OCI-LY7 (cell line): ENCODE data around the gene GP1BB. TPM values are rescaled to one million over a fixed set of nuclear protein-coding genes. Genes with fewer than 3 reads are reported as not detected.

Experiments used
- BruUV-seq: library from RNA; stranded (reverse); fragments of 400-500 nt; replicated peaks from 2 replicates; lab custom pipeline; 2021; lab: Mats Ljungman, UMichigan
- CTCF ChIA-PET: fragments of 300-600 bp; sonication (Branson Sonifier 250); formaldehyde crosslinking; loops from one replicate; lab custom pipeline; 2022; ENCODE audit warnings: antibody characterized with exemption; ENCODE audit not compliant: unreplicated experiment; lab: Charles Lee
- POLR2A ChIA-PET: fragments of 300-600 bp; sonication (Branson Sonifier 250); formaldehyde crosslinking; loops from one replicate; lab custom pipeline; 2022; ENCODE audit warnings: antibody characterized with exemption; lab: Charles Lee
- DNase-seq: peaks from one replicate; pipeline ENCODE4 v3.0.0-alpha.2; 2015; ENCODE audit warnings: low spot score
- H2AFZ ChIP-seq: fragments of 200-600 bp; sonication (generic), shearing (Covaris generic); 2 replicates; pipeline ENCODE4 v1.6.1; 2014; ENCODE audit warnings: mild to moderate bottlenecking, antibody characterized with exemption, low read length, moderate library complexity
- H3K27ac ChIP-seq: fragments of 200-600 bp; sonication (generic); 2 replicates; pipeline ENCODE4 v1.5.1; 2014; ENCODE audit warnings: mixed run types, low read depth, mild to moderate bottlenecking, moderate library complexity, low read length, inconsistent platforms; ENCODE audit not compliant: poor library complexity, severe bottlenecking
- H3K36me3 ChIP-seq: fragments of 200-600 bp; sonication (generic); 2 replicates; pipeline ENCODE4 v1.6.1; 2014; ENCODE audit warnings: mild to moderate bottlenecking, antibody characterized with exemption, low read length, moderate library complexity, mixed read lengths; ENCODE audit not compliant: insufficient read depth
- H3K4me1 ChIP-seq: fragments of 200-600 bp; sonication (generic); 2 replicates; pipeline ENCODE4 v1.5.1; 2014; ENCODE audit warnings: mild to moderate bottlenecking, low read length; ENCODE audit not compliant: insufficient read depth, poor library complexity, severe bottlenecking
- H3K4me2 ChIP-seq: fragments of 200-600 bp; sonication (generic); 2 replicates; pipeline ENCODE4 v1.6.1; 2014; ENCODE audit warnings: mild to moderate bottlenecking, low read length
- H3K4me3 ChIP-seq: fragments of 200-600 bp; sonication (generic); 2 replicates; pipeline ENCODE4 v1.5.1; 2014; ENCODE audit warnings: mild to moderate bottlenecking, low read depth, low read length; ENCODE audit not compliant: poor library complexity, severe bottlenecking
- H3K79me2 ChIP-seq: fragments of 200-600 bp; sonication (generic); 2 replicates; pipeline ENCODE4 v1.6.1; 2016; ENCODE audit warnings: low read depth, mild to moderate bottlenecking, low read length, moderate library complexity, mixed read lengths; ENCODE audit not compliant: insufficient read depth
- H3K9me2 ChIP-seq: fragments of 200-600 bp; sonication (generic); 2 replicates; pipeline ENCODE4 v1.6.1; 2016; ENCODE audit warnings: mild to moderate bottlenecking, low read length, mixed read lengths; ENCODE audit not compliant: insufficient read depth
- H3K9me3 ChIP-seq: fragments of 200-600 bp; sonication (generic); 2 replicates; pipeline ENCODE4 v1.6.1; 2014; ENCODE audit warnings: mild to moderate bottlenecking, mixed run types, low read length, mixed read lengths
- H4K20me1 ChIP-seq: fragments of 200-600 bp; sonication (generic); 2 replicates; pipeline ENCODE4 v1.6.1; 2014; ENCODE audit warnings: mild to moderate bottlenecking, antibody characterized with exemption, low read length, moderate library complexity, mixed read lengths; ENCODE audit not compliant: insufficient read depth
- EZH2phosphoT487 ChIP-seq: fragments of 200-600 bp; sonication (generic); IDR thresholded peaks from 2 replicates; pipeline ENCODE4 v1.6.1; 2018; ENCODE audit warnings: low read depth, borderline replicate concordance, mild to moderate bottlenecking, mixed run types, antibody characterized with exemption, low read length, moderate library complexity, mixed read lengths
- intact Hi-C: fragments of 100-400 bp; cut with micrococcal nuclease; formaldehyde crosslinking; loops from one replicate; pipeline ENCODE4 v1.10.0; 2022; ENCODE audit not compliant: unreplicated experiment
- total RNA-seq, 2 experiments: library from RNA; depleted of rRNA in 1 of 2; stranded (reverse); fragments of >200 nt in 1 of 2; shearing (Covaris generic) in 1 of 2; gene quantifications; 2 replicates each; pipeline ENCODE4 v1.2.3, GENCODE V29; 2014 to 2022
- TF ChIP-seq, protein P1 (sequence below): fragments of 200-600 bp; sonication (generic); conservative IDR thresholded peaks from 2 replicates; pipeline ENCODE4 v1.5.1; 2014; ENCODE audit warnings: mild to moderate bottlenecking, antibody characterized with exemption, low read length, moderate library complexity, mixed read lengths

Gene GP1BB
- total RNA-seq, 2 experiments from 2014 or later, result not detected

GRCh38 chr22:19765477-19766239, 42.3 kb downstream of the GP1BB start:
- TF ChIP-seq, protein P1, sequence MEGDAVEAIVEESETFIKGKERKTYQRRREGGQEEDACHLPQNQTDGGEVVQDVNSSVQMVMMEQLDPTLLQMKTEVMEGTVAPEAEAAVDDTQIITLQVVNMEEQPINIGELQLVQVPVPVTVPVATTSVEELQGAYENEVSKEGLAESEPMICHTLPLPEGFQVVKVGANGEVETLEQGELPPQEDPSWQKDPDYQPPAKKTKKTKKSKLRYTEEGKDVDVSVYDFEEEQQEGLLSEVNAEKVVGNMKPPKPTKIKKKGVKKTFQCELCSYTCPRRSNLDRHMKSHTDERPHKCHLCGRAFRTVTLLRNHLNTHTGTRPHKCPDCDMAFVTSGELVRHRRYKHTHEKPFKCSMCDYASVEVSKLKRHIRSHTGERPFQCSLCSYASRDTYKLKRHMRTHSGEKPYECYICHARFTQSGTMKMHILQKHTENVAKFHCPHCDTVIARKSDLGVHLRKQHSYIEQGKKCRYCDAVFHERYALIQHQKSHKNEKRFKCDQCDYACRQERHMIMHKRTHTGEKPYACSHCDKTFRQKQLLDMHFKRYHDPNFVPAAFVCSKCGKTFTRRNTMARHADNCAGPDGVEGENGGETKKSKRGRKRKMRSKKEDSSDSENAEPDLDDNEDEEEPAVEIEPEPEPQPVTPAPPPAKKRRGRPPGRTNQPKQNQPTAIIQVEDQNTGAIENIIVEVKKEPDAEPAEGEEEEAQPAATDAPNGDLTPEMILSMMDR, result no peak
- TF ChIP-seq EZH2phosphoT487, result peak; percentile 90; the same call in 1 of the 2 replicates
- no peaks in the 10 kb centered on the region for H3K36me3 ChIP-seq
- H2AFZ ChIP-seq, result no peak overlapping the region
- no peak for DNase-seq
- no peaks in the 10 kb centered on the region for H3K9me2 ChIP-seq
- no peaks in the 10 kb centered on the region for H3K9me3 ChIP-seq
- no TSS peak for BruUV-seq
- POLR2A ChIA-PET, result no interaction called here
- no peak overlapping the region for H3K4me3 ChIP-seq
- intact Hi-C loops, result no loop called here
- no peaks in the 10 kb centered on the region for H3K79me2 ChIP-seq
- no peaks in the 10 kb centered on the region for H4K20me1 ChIP-seq
- H3K4me2 ChIP-seq, result no peak overlapping the region
- H3K27ac ChIP-seq, result no peak overlapping the region
- CTCF ChIA-PET, result no interaction called here
- H3K4me1 ChIP-seq, result peaks cover 4% of the 10 kb centered on the region

DNA sequence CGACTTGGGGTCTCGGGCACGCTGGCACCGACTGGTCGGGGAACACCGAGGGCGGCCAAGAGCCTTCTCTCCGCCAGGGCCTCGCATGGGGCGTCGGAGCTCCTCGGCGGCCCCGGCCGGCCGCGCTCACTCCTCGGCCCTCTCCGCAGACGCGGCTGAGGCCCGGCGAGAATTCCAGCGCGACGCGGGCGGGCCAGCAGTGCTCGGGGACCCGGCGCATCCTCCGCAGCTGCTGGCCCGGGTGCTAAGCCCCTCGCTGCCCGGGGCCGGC, 42.8 kb downstream of the GP1BB start:
- Histone ChIP-seq H2AFZ (no peak overlapping the region), H3K4me1 (peaks cover 8% of the 10 kb centered on the region), H3K9me2 (no peaks in the 10 kb centered on the region), H4K20me1 (no peaks in the 10 kb centered on the region), H3K4me3 (no peak overlapping the region), H3K36me3 (no peaks in the 10 kb centered on the region), H3K27ac (no peak overlapping the region), H3K4me2 (no peak overlapping the region), H3K9me3 (no peaks in the 10 kb centered on the region), H3K79me2 (no peaks in the 10 kb centered on the region)
- no TSS peak for BruUV-seq
- POLR2A ChIA-PET, result no interaction called here
- no peak for DNase-seq
- CTCF ChIA-PET, result no interaction called here
- intact Hi-C loops, result no loop called here
- TF ChIP-seq, protein P1, result no peak
- no peak for TF ChIP-seq EZH2phosphoT487
